GM10266 (cell line): ENCODE results near the gene ZNF133.

Experiments
- DNase-seq: peaks from one replicate; pipeline ENCODE4 v3.0.0; 2012; ENCODE audit errors: extremely low spot score
- TF ChIP-seq, protein P1 (sequence below): IDR thresholded peaks from 2 replicates; pipeline ENCODE4 v1.5.1; 2012; ENCODE audit warnings: mild to moderate bottlenecking, low read depth; ENCODE audit not compliant: control insufficient read depth, insufficient read depth; ENCODE audit errors: missing control alignments

ZNF133 gene

DNA sequence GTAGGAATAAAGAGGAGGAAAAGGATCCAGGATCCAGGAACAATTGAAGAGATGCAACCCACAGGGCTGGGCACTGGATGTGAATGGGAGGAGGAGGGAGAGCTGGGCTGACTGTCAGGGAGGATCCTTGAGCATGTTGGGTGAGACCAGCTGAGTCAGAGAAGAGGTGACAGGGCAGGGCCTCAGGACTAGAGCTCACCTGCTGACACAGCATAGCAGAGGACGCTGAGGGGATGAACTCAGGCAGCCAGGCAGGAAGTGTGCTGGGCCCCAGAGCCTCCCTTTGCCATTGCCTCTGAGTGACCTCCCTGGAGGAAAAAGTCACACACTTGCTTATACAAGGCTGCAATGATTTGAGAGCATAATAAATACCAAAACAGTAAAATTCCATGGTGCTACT is 72.3 kb downstream of the ZNF133 start:
- no peak for DNase-seq
- TF ChIP-seq, protein P1, sequence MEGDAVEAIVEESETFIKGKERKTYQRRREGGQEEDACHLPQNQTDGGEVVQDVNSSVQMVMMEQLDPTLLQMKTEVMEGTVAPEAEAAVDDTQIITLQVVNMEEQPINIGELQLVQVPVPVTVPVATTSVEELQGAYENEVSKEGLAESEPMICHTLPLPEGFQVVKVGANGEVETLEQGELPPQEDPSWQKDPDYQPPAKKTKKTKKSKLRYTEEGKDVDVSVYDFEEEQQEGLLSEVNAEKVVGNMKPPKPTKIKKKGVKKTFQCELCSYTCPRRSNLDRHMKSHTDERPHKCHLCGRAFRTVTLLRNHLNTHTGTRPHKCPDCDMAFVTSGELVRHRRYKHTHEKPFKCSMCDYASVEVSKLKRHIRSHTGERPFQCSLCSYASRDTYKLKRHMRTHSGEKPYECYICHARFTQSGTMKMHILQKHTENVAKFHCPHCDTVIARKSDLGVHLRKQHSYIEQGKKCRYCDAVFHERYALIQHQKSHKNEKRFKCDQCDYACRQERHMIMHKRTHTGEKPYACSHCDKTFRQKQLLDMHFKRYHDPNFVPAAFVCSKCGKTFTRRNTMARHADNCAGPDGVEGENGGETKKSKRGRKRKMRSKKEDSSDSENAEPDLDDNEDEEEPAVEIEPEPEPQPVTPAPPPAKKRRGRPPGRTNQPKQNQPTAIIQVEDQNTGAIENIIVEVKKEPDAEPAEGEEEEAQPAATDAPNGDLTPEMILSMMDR, result no peak

DNA sequence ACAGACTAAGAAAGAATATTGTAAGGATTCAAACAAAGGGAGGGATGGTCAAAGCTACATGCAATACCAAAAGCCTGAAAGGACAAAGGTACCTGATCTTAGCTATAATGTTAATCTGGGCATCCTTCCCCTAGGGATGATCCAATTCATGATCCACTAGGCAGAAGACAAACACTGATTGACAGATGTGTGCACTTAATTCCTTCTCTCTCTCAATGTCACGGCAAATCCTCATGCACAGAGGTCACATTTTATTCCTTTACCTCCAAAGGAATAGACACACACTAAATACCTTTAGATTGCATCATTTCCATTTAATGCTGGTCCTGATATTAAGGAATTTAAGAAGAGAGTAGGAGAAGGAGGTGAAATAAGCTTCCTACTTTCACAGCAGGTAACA is 73.4 kb downstream of the ZNF133 start:
- TF ChIP-seq, protein P1, result no peak
- no peak for DNase-seq

DNA sequence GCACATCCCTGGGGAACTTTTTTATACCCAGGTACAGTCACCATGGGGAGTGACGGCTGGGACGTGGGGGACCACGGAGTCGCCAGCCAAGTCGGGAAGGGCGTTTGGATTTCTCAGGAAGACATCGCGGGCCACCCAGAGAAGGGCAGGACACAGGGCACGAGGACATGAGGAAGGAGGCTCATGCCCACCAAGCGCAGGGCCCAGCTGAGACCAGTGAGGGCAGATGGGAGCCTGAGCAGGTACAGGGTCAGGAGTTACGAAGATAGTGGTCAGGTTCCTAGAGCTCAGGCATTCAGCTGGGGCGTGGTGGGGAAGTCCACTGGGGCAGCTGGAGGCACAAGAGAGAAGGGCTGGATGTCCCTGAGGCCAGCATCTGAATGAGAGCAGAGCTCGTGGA is 74.6 kb downstream of the ZNF133 start:
- TF ChIP-seq, protein P1, result no peak
- no peak for DNase-seq

DNA sequence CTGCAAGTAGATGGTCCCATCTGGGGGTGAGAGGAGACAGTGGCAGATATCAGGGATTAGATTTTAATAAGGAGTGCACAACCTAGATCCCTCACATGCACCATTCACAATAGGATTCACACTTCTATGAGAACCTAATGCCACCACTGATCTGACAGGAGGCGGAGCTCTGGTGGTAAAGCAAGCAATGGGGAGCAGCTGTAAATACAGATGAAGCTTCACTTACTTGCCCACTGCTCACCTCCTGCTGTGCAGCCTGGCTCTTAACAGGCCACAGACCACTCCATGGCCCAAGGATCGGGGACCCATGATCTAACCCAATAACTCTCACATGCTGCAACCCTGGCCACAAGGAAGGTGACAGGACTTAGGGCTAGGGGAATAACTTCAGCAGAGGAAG is 75.4 kb downstream of the ZNF133 start:
- TF ChIP-seq, protein P1, result no peak
- no peak for DNase-seq

DNA sequence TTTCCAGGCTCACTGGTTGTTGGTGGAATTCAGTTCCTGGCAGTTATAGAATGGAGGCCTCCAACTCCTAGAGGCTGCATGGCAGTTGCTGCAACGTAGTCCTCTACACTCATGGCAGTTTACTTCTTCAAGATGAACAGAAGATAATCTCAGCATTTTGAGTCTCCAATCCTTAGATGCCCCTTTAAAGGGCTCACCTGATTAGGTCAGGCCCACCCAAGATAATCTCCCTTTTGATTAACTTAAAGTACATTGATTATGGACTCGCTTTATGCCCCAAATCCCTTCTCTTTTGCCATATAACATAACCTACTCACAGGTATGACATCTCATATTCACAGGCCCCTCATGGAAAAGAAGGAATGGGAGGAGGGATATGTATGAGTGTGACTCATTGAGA is 76.4 kb downstream of the ZNF133 start:
- TF ChIP-seq, protein P1, result no peak
- no peak for DNase-seq
